ENCODE measurements around the gene FAM135A. TPM values are rescaled to one million over a fixed set of nuclear protein-coding genes. Genes with fewer than 3 reads are reported as not detected.
"Not testable (repeated sequence)": the region's sequence is repeated elsewhere in the genome, so short reads cannot be mapped to it uniquely, and the experiment has no call there.

FAM135A gene
- total RNA-seq, 1 donor from 2014 or later: 61.6 TPM

DNA sequence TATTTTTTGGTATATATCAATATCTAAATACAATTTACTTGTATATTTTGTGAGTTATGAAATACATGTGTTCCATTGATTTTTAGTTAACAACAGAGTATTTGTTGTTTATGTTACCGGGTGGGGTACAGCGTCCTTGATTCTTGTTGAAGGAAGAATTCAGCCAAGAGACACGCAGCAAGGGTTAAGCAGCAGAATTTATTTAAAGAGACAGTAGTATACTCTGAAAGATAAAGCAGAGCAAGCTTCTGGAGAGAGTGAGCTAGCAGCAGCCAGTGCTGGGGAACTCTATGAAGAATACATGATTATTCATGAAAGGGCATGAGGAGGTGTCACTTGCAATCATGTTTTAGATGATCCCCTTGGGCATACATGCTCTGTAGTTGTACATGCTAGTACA is 76.1 kb downstream of the FAM135A start:
- FAIRE-seq: no peak
- DNase-seq (ENCODE audit: low read depth): no peak
- Histone ChIP-seq H3K27me3 (ENCODE audit: control insufficient read depth, insufficient read depth, low read length) (no peaks in the 10 kb centered on the region), H3K4me3 (ENCODE audit: low read depth, low read length) (no peak overlapping the region), H3K36me3 (ENCODE audit: control insufficient read depth, insufficient read depth, low read length) (peaks cover 2% of the 10 kb centered on the region)
- no peak for TF ChIP-seq CTCF (IDR thresholded peaks at IDR 0.05; ENCODE audit: insufficient read depth, low read length, severe bottlenecking)

GRCh38 chr6:70494833-70495232 is 81.5 kb downstream of the FAM135A start:
- no peak for DNase-seq (ENCODE audit: low read depth)
- Histone ChIP-seq H3K27me3 (ENCODE audit: control insufficient read depth, insufficient read depth, low read length) (no peaks in the 10 kb centered on the region), H3K36me3 (ENCODE audit: control insufficient read depth, insufficient read depth, low read length) (no peaks in the 10 kb centered on the region), H3K4me3 (ENCODE audit: low read depth, low read length) (no peak overlapping the region)
- FAIRE-seq: no peak
- no peak for TF ChIP-seq CTCF (IDR thresholded peaks at IDR 0.05; ENCODE audit: insufficient read depth, low read length, severe bottlenecking)

DNA sequence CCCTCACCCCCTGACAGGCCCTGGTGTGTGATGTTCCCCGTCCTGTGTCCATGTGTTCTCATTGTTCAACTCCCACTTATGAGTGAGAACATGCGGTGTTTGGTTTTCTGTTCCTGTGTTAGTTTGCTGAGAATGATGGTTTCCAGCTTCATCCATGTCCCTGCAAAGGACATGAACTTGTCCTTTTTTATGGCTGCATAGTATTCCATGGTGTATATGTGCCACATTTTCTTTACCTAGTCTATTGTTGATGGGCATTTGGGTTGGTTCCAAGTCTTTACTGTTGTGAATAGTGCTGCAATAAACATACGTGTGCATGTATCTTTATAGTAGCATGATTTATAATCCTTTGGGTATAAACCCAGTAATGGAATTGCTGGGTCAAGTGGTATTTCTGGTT is 82.5 kb downstream of the FAM135A start:
- not testable (repeated sequence) for FAIRE-seq; H3K27me3 ChIP-seq (ENCODE audit: control insufficient read depth, insufficient read depth, low read length); H3K4me3 ChIP-seq (ENCODE audit: low read depth, low read length); DNase-seq (ENCODE audit: low read depth); H3K36me3 ChIP-seq (ENCODE audit: control insufficient read depth, insufficient read depth, low read length)

DNA sequence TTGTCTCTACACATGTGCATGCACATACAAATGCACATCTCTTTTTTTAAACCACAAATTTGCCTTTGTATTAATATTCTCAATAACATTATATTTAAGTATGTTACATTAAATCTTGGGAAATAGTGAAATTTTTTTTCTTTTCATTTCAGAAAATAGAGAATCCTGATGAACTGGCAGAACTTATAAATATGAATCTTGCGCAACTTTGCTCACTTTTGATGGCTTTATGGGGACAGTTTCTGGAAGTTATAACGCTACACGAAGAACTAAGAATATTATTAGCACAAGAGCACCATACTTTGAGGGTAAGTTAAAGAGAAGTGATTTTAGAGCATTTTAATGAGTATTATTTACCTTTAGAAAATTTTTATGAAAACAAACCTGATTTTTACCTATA is 89.2 kb downstream of the FAM135A start:
- DNase-seq (ENCODE audit: low read depth) (no peak), FAIRE-seq (no peak)
- peaks cover 3% of the 10 kb centered on the region for H3K36me3 ChIP-seq (ENCODE audit: control insufficient read depth, insufficient read depth, low read length)
- H3K4me3 ChIP-seq (ENCODE audit: low read depth, low read length): no peak overlapping the region
- no peak for TF ChIP-seq CTCF (IDR thresholded peaks at IDR 0.05; ENCODE audit: insufficient read depth, low read length, severe bottlenecking)
- H3K27me3 ChIP-seq (ENCODE audit: control insufficient read depth, insufficient read depth, low read length): no peaks in the 10 kb centered on the region

DNA sequence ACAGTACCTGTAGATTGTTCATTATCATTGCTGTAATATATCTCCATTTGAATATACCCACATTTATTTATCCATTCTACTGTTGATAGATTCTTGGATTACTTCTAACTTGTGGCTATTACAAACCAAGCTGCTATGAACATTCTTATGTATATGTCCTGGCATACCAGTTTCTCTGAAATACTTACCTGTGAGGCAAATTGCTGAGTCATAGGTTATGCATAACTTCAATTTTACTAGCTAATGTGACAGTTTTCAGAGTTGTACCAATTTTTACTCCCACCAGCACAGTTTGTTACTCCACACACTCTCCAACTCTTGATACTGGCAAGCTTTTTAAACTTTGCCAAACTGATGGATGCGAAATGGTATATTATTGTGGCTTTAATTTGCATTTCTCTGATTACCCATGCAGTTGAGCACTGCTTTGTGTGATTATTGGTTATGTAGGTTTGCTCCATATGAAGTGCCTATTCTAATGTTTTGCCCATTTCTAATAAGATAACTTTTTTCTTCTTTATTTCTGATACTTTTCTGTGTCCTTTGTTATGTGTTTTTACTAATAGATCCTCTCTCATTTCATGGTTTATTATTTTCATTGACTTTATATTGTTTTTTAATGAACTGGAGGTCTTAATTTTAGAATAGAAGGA is 90.6 kb downstream of the FAM135A start:
- FAIRE-seq (no peak), DNase-seq (ENCODE audit: low read depth) (peak; percentile 31)
- TF ChIP-seq CTCF (IDR thresholded peaks at IDR 0.05; ENCODE audit: insufficient read depth, low read length, severe bottlenecking): no peak
- H3K4me3 ChIP-seq (ENCODE audit: low read depth, low read length): no peak overlapping the region
- H3K36me3 ChIP-seq (ENCODE audit: control insufficient read depth, insufficient read depth, low read length): peaks cover 3% of the 10 kb centered on the region
- H3K27me3 ChIP-seq (ENCODE audit: control insufficient read depth, insufficient read depth, low read length): no peaks in the 10 kb centered on the region

- DNase-seq (ENCODE audit: low read depth) (no peak), FAIRE-seq (no peak)
- no peak overlapping the region for H3K4me3 ChIP-seq (ENCODE audit: low read depth, low read length)
- H3K27me3 ChIP-seq (ENCODE audit: control insufficient read depth, insufficient read depth, low read length): no peaks in the 10 kb centered on the region
- no peaks in the 10 kb centered on the region for H3K36me3 ChIP-seq (ENCODE audit: control insufficient read depth, insufficient read depth, low read length)
- no peak for TF ChIP-seq CTCF (IDR thresholded peaks at IDR 0.05; ENCODE audit: insufficient read depth, low read length, severe bottlenecking)
These were observed 93.0 kb downstream of the FAM135A start for GRCh38 chr6:70506321-70506720.

Measured in bronchial epithelial cell (primary cell).